ENCODE measurements around the gene PKMYT1. TPM values are rescaled to one million over a fixed set of nuclear protein-coding genes. Genes with fewer than 3 reads are reported as not detected.
A peak's percentile ranks its signal among the peaks of the same experiment; 100 is the strongest.

PKMYT1 gene
- total RNA-seq, 5 donors from 2014 or later (not counting 1 experiment from before 2014, with no cell fraction given): 1.3 to 3.1 (median 1.7) TPM

DNA sequence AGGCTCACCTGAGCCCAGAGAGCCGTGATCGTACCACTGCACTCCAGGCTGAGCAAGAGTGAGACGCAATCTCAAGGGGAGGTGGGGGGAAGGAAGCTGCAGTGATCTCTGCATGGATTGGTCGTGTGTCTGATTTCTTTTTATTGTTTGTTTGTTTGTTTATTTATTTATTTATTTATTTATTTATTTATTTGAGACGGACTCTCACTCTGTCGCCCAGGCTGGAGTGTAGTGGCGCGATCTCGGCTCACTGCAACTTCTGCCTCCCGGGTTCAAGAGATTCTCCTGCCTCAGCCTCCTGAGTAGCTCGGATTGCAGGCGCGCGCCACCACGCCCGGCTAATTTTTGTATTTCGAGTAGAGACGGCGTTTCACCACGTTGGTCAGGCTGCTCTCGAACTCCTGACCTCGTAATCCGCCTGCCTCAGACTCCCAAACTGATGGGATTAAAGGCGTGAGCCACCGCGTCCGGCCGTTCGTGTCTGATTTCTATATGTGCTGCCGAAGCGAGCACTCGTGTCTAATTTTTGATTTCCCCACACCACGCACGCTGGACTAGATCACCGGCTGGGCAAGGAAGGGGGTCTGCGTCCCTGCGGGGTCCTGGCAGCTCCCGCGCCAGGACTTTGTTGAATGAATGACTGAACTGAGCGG is 39.5 kb upstream of the PKMYT1 start:
- peak overlapping the region; percentile 76 to 83 (median 80) for H3K4me3 Mint-ChIP-seq

DNA sequence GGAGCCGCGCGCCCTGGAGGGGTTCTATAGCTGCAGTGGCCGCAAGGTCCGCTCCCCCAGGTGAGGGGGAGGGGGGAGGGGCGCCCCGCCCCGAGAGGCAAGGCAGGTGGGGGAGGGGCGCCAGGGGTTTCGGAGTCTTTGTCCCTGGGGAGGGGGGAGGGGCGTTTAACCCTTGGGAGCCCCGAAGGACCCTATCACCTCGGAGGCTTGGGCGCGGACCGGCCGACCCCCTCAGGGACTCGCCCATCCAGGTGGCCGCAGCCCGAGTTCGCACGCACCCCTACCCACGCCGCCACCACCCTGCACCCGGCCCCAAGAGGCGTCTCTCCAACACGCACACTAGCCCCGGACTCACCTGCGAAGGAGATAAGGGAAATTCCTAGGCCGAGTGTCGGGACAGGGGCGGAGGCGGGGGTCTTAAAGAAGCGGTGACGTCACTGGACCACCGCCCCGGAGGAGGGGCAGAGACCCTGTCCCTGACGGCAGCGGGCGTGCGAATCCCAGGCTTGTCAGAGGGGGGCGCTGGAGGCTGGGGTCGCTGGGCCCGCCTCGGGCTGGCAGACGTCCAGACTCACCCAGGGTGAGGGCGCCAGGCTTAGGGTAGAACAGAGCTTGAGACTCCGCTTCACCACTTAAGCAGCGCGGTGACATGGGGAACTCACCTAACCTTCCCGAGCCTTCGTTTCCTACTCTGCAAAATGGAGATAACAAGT is 37.7 kb upstream of the PKMYT1 start, which contains the start of gene CLDN6:
Gene CLDN6, minus strand, starts transcription at position 390 of the 713 bp plus-strand sequence. CDS start 2,162 bp downstream, outside the sequence.
- Mint-ChIP-seq H3K4me3 (peak within 1 kb of the TSS in 2 of 3 donors; percentile 22 to 24), H3K4me1 (peaks cover 25 to 38% (median 31%) of the 10 kb centered on the region in 3 donors), H3K9me3 (no peaks in the 10 kb centered on the region), H3K27me3 (peaks cover 0 to 13% of the 10 kb centered on the region in 2 donors), H3K27ac (no peak within 1 kb of the TSS), H3K36me3 (no peaks in the 10 kb centered on the region)
- ATAC-seq (replicated peaks in 1 of 4) (no peak), DNase-seq (peak in 3 of 35 experiments; percentile 26 to 48 (median 29))
- 12% methylated on average over 22 of the region's 52 CpGs for WGBS (ENCODE audit: insufficient coverage)
- no peak within 1 kb of the TSS for H3K27ac ChIP-seq (ENCODE audit: low read length)
- H3K4me1 ChIP-seq (ENCODE audit: control insufficient read depth in 1 of 2, extremely low read depth in 1 of 2, insufficient read depth in 2 of 2, low read length in 2 of 2): peaks cover 16 to 54% of the 10 kb centered on the region in 2 experiments
- ChIA-PET CTCF (no interaction called here), POLR2A (no interaction called here)
- H3K4me3 ChIP-seq (ENCODE audit: control insufficient read depth in 1 of 2, extremely low read depth in 1 of 2, low read length in 1 of 2): no peak within 1 kb of the TSS
- H3K36me3 ChIP-seq (ENCODE audit: control insufficient read depth in 2 of 2, extremely low read depth in 1 of 2, insufficient read depth in 1 of 2, low read length in 1 of 2): no peaks in the 10 kb centered on the region
- H3K9me3 ChIP-seq: no peaks in the 10 kb centered on the region
- H3K27me3 ChIP-seq (replicated peaks in 1 of 2; ENCODE audit: control insufficient read depth in 2 of 2, extremely low read depth in 1 of 2, insufficient read depth in 2 of 2, low read length in 1 of 2): peaks cover 0 to 37% of the 10 kb centered on the region in 2 experiments

More for the DNA sequence above, 39.5 kb upstream of the PKMYT1 start:
- DNase-seq (no peak), ATAC-seq (replicated peaks in 1 of 4) (no peak)
- POLR2A ChIA-PET: interaction anchor here in 1 of 2 donors (0.6 kb wide), 1 partner anchor 500 kb away, joined by 3 read pairs; no protein-coding TSS in a partner anchor
- Mint-ChIP-seq H3K4me1 (peaks cover 38 to 51% (median 44%) of the 10 kb centered on the region in 3 donors), H3K27me3 (peaks cover 0 to 7% of the 10 kb centered on the region in 2 donors), H3K27ac (peak overlapping the region; percentile 59 to 75), H3K9me3 (no peaks in the 10 kb centered on the region), H3K36me3 (peaks cover 3% of the 10 kb centered on the region)
- no peaks in the 10 kb centered on the region for H3K36me3 ChIP-seq (ENCODE audit: control insufficient read depth in 2 of 2, extremely low read depth in 1 of 2, insufficient read depth in 1 of 2, low read length in 1 of 2)
- H3K4me3 ChIP-seq (ENCODE audit: control insufficient read depth in 1 of 2, extremely low read depth in 1 of 2, low read length in 1 of 2): peak overlapping the region; percentile 59 to 64
- WGBS (ENCODE audit: insufficient coverage): 28% methylated on average over 37 of the region's 40 CpGs
- H3K4me1 ChIP-seq (ENCODE audit: control insufficient read depth in 1 of 2, extremely low read depth in 1 of 2, insufficient read depth in 2 of 2, low read length in 2 of 2): peaks cover 21 to 69% of the 10 kb centered on the region in 2 experiments
- peaks cover 0 to 22% of the 10 kb centered on the region in 2 experiments for H3K27me3 ChIP-seq (replicated peaks in 1 of 2; ENCODE audit: control insufficient read depth in 2 of 2, extremely low read depth in 1 of 2, insufficient read depth in 2 of 2, low read length in 1 of 2)
- CTCF ChIA-PET: interaction anchor here in 1 of 2 donors (0.6 to 1.4 kb wide), 4 partner anchors 8 to 114 kb away, joined by 3 to 8 read pairs (median 4); no protein-coding TSS in a partner anchor
- H3K9me3 ChIP-seq: no peaks in the 10 kb centered on the region
- H3K27ac ChIP-seq (ENCODE audit: low read length): no peak overlapping the region

DNA sequence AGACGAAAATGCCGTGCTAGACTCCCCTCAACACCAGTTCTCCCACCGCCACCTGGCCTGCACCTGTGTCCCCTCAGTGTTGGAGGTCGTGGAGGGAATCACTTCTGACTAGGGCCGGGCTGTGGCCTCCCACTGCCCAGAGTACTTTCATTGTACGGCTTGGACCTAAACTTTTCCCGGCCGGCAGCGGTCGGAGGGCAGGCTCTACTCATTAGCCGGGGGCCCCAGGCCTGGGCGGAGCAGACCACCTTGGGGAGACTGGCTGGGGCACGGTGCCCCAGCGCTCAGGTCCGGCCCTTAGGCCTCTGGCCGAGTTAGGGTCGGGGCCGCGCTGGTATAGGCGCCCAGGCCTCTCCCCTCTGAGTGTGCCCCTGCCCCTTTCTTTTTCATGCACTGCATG is 37.1 kb upstream of the PKMYT1 start:
- WGBS (ENCODE audit: insufficient coverage): 93% methylated on average over 20 of the region's 20 CpGs
- H3K4me1 Mint-ChIP-seq: peaks cover 19 to 32% (median 28%) of the 10 kb centered on the region in 3 donors
- H3K36me3 Mint-ChIP-seq: no peaks in the 10 kb centered on the region
- peaks cover 0 to 16% of the 10 kb centered on the region in 2 donors for H3K27me3 Mint-ChIP-seq
- Histone ChIP-seq H3K36me3 (ENCODE audit: control insufficient read depth in 2 of 2, extremely low read depth in 1 of 2, insufficient read depth in 1 of 2, low read length in 1 of 2) (no peaks in the 10 kb centered on the region), H3K27me3 (replicated peaks in 1 of 2; ENCODE audit: control insufficient read depth in 2 of 2, extremely low read depth in 1 of 2, insufficient read depth in 2 of 2, low read length in 1 of 2) (peaks cover 0 to 42% of the 10 kb centered on the region in 2 experiments), H3K4me3 (ENCODE audit: control insufficient read depth in 1 of 2, extremely low read depth in 1 of 2, low read length in 1 of 2) (no peak overlapping the region), H3K9me3 (no peaks in the 10 kb centered on the region), H3K4me1 (ENCODE audit: control insufficient read depth in 1 of 2, extremely low read depth in 1 of 2, insufficient read depth in 2 of 2, low read length in 2 of 2) (peaks cover 16 to 54% of the 10 kb centered on the region in 2 experiments), H3K27ac (ENCODE audit: low read length) (no peak overlapping the region)
- DNase-seq: no peak
- H3K4me3 Mint-ChIP-seq: no peak overlapping the region
- ATAC-seq (replicated peaks in 1 of 4): no peak
- CTCF ChIA-PET: no interaction called here
- H3K27ac Mint-ChIP-seq: no peak overlapping the region
- no peaks in the 10 kb centered on the region for H3K9me3 Mint-ChIP-seq
- POLR2A ChIA-PET: no interaction called here

DNA sequence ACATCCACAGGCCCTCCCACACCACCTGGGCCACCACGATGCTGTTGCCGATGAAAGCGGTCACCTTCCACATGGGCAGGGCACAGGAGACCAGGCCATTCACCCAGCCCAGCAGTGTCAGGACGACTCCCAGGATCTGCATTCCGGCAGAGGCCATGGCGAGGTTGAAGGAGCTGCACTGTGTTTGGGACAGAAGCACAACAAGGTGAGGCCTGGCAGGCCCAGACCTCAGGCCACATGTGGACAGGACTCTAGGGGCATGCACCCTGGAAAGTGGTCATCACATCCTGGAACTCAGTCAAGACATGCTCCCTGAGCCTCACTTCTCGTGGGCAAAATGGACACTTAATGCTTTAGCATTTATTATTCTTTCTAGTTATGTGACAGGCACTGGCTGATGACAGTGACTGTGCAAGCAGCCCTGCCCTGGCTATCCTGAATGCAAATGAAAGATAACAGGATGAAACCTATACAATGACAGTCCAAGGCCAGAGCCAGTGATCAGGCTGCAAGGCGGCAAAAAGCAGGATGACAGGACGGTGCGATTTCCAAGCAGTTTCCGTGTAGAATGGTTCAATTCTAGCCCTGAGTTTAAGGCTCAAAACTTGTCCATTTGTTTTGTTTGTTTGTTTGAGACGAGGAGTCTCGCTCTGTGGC is 35.7 kb upstream of the PKMYT1 start:
- H3K9me3 Mint-ChIP-seq: no peaks in the 10 kb centered on the region
- Histone ChIP-seq H3K27ac (ENCODE audit: low read length) (no peak overlapping the region), H3K9me3 (no peaks in the 10 kb centered on the region), H3K4me3 (ENCODE audit: control insufficient read depth in 1 of 2, extremely low read depth in 1 of 2, low read length in 1 of 2) (no peak overlapping the region), H3K27me3 (replicated peaks in 1 of 2; ENCODE audit: control insufficient read depth in 2 of 2, extremely low read depth in 1 of 2, insufficient read depth in 2 of 2, low read length in 1 of 2) (peaks cover 0 to 56% of the 10 kb centered on the region in 2 experiments), H3K4me1 (ENCODE audit: control insufficient read depth in 1 of 2, extremely low read depth in 1 of 2, insufficient read depth in 2 of 2, low read length in 2 of 2) (peaks cover 7 to 47% of the 10 kb centered on the region in 2 experiments), H3K36me3 (ENCODE audit: control insufficient read depth in 2 of 2, extremely low read depth in 1 of 2, insufficient read depth in 1 of 2, low read length in 1 of 2) (no peaks in the 10 kb centered on the region)
- H3K27me3 Mint-ChIP-seq: peaks cover 0 to 20% of the 10 kb centered on the region in 2 donors
- no peaks in the 10 kb centered on the region for H3K36me3 Mint-ChIP-seq
- ATAC-seq (replicated peaks in 1 of 4) (no peak), DNase-seq (no peak)
- H3K27ac Mint-ChIP-seq: no peak overlapping the region
- peaks cover 6 to 19% (median 18%) of the 10 kb centered on the region in 3 donors for H3K4me1 Mint-ChIP-seq
- ChIA-PET POLR2A (no interaction called here), CTCF (no interaction called here)
- WGBS (ENCODE audit: insufficient coverage): 87% methylated on average over 9 of the region's 13 CpGs
- no peak overlapping the region for H3K4me3 Mint-ChIP-seq

DNA sequence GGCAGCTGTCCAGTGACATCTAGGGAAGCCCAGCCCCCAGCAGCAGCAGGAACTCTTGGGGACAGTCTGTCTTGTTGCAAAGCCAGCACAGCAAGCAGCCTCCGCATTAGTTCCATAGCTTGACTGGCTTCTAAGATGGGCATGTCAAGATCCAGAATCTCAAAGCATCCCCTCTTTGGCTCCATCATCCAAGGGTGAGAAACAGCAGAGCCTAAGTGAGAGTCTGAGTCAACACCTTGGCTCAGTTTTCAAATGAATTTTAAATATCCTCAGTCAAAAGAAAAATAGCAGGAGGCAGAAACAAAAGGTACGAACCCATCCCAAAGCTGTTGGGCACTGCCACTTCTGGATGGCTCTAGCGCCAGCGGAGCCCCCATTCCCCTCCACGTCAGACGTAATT is 34.7 kb upstream of the PKMYT1 start:
- H3K27ac ChIP-seq (ENCODE audit: low read length): no peak overlapping the region
- WGBS (ENCODE audit: insufficient coverage): 88% methylated on average over 6 of the region's 6 CpGs
- POLR2A ChIA-PET: no interaction called here
- Mint-ChIP-seq H3K27ac (no peak overlapping the region), H3K9me3 (no peaks in the 10 kb centered on the region), H3K4me3 (no peak overlapping the region), H3K36me3 (no peaks in the 10 kb centered on the region), H3K27me3 (peaks cover 0 to 20% of the 10 kb centered on the region in 2 donors), H3K4me1 (peaks cover 3 to 14% (median 14%) of the 10 kb centered on the region in 3 donors)
- peaks cover 0 to 63% of the 10 kb centered on the region in 2 experiments for H3K27me3 ChIP-seq (replicated peaks in 1 of 2; ENCODE audit: control insufficient read depth in 2 of 2, extremely low read depth in 1 of 2, insufficient read depth in 2 of 2, low read length in 1 of 2)
- DNase-seq (no peak), ATAC-seq (replicated peaks in 1 of 4) (no peak)
- H3K4me1 ChIP-seq (ENCODE audit: control insufficient read depth in 1 of 2, extremely low read depth in 1 of 2, insufficient read depth in 2 of 2, low read length in 2 of 2): peaks cover 2 to 38% of the 10 kb centered on the region in 2 experiments
- no peaks in the 10 kb centered on the region for H3K9me3 ChIP-seq
- CTCF ChIA-PET: no interaction called here
- no peaks in the 10 kb centered on the region for H3K36me3 ChIP-seq (ENCODE audit: control insufficient read depth in 2 of 2, extremely low read depth in 1 of 2, insufficient read depth in 1 of 2, low read length in 1 of 2)
- no peak overlapping the region for H3K4me3 ChIP-seq (ENCODE audit: control insufficient read depth in 1 of 2, extremely low read depth in 1 of 2, low read length in 1 of 2)

Measured in T-cell (primary cell).